HEK293 (cell line): ENCODE results near the gene RAB20.

Experiments used
- CTCF ChIP-seq: fragments of 450-650 bp; formaldehyde crosslinking; IDR thresholded peaks from 2 replicates; pipeline ENCODE4 v1.5.1; 2016; ENCODE audit warnings: missing biosample characterization, missing genetic modification characterization
- KLF9 ChIP-seq: fragments of 450-650 bp; formaldehyde crosslinking; IDR thresholded peaks from 2 replicates; pipeline ENCODE4 v1.5.1; 2016; ENCODE audit warnings: missing biosample characterization, missing genetic modification characterization, low read depth
- ZBTB7A ChIP-seq: fragments of 450-650 bp; formaldehyde crosslinking; IDR thresholded peaks from 2 replicates; pipeline ENCODE4 v1.5.1; 2016; ENCODE audit warnings: low read depth, missing biosample characterization, missing genetic modification characterization
- ZFP3 ChIP-seq: fragments of 450-650 bp; formaldehyde crosslinking; IDR thresholded peaks from 2 replicates; pipeline ENCODE4 v1.5.1; 2016; ENCODE audit warnings: low read depth, missing biosample characterization, missing genetic modification characterization
- ZNF16 ChIP-seq: fragments of 450-650 bp; formaldehyde crosslinking; IDR thresholded peaks from 2 replicates; pipeline ENCODE4 v1.5.1; 2016; ENCODE audit warnings: low read depth, missing biosample characterization, missing genetic modification characterization
- ZNF639 ChIP-seq: fragments of 450-650 bp; formaldehyde crosslinking; IDR thresholded peaks from 2 replicates; pipeline ENCODE4 v1.5.1; 2016; ENCODE audit warnings: missing biosample characterization, missing genetic modification characterization
- ZNF785 ChIP-seq: fragments of 450-650 bp; formaldehyde crosslinking; IDR thresholded peaks from 2 replicates; pipeline ENCODE4 v1.5.1; 2016; ENCODE audit warnings: missing biosample characterization, missing genetic modification characterization

GRCh38 chr13:110546926-110547325 is 14.6 kb downstream of the RAB20 start:
- TF ChIP-seq CTCF (tag by site-specific recombination) (no peak), ZNF16 (tag by site-specific recombination) (no peak), ZBTB7A (no peak), ZNF639 (no peak), ZNF785 (tag by site-specific recombination) (no peak), KLF9 (no peak), ZFP3 (tag by site-specific recombination) (no peak)
